H7 (cell line): Measurements from ENCODE around the gene FMO5. TPM values are rescaled to one million over a fixed set of nuclear protein-coding genes. Genes with fewer than 3 reads are reported as not detected.
"Not testable (repeated sequence)": the region's sequence is repeated elsewhere in the genome, so short reads cannot be mapped to it uniquely, and the experiment has no call there.

Source experiments
- DNase-seq: peaks from one replicate; pipeline ENCODE4 v3.0.0; 2012
- H3K27me3 ChIP-seq: 2 replicates; pipeline ENCODE4 v1.6.0; 2011; ENCODE audit warnings: mild to moderate bottlenecking, low read length; ENCODE audit not compliant: control insufficient read depth, insufficient read depth
- H3K36me3 ChIP-seq: replicated peaks from 2 replicates; pipeline ENCODE4 v1.5.1; 2011; ENCODE audit warnings: low read length; ENCODE audit not compliant: control insufficient read depth, insufficient read depth
- H3K4me3 ChIP-seq: 2 replicates; pipeline ENCODE4 v1.5.1; 2011; ENCODE audit warnings: low read depth, mild to moderate bottlenecking, control low read depth, low read length, moderate library complexity; ENCODE audit not compliant: insufficient read depth
- total RNA-seq: library from RNA; depleted of rRNA; stranded (reverse); fragments of >200 nt; shearing (Covaris generic); gene quantifications from 2 replicates; pipeline ENCODE4 v1.2.3, GENCODE V29; 2014; rRNA removed

The FMO5 gene
- total RNA-seq, 1 experiment from 2014 or later: 6.3 TPM

DNA sequence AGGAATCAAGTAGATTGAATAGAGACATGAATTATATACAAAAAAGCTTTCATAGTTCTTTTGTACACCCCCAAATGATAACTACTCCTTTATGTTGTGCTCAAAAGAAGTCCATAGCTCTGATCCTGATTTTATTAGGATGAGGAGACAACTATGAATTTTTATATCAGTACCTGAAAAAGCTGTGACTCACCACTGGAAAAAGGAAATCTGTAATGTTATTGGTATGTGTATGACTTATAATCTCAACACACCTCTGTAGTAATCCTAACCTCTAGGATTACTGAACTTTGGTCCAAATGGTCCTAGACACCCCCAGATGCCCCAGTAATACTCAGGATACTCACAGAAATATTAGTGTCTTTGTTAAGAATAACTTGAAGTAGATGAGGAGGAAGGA, 63.0 kb downstream of the FMO5 start:
- Histone ChIP-seq H3K36me3 (peaks cover 18% of the 10 kb centered on the region), H3K27me3 (no peaks in the 10 kb centered on the region), H3K4me3 (no peak overlapping the region)
- DNase-seq: no peak

GRCh38 chr1:147157116-147157515, 68.0 kb downstream of the FMO5 start:
- H3K36me3 ChIP-seq: peaks cover 17% of the 10 kb centered on the region
- H3K4me3 ChIP-seq, DNase-seq, H3K27me3 ChIP-seq: not testable (repeated sequence)

DNA sequence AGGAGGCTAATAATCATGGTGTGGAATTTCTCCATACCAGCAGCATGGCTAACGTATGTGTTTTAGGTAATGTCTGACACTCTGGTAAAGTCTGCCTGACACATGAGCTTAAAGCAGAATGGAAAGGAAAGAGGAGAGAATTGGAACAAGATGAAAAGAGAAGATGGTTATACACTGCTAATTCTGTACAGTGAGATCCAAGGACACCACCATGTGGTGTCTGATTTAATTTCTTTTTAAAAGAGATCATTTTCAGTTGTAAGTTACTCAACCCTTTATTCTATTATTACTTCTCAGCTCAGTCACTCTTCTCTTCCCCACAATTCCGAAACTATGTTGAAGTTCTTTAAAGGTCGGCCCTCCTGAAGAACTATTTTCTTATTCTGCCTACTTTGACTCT, 68.5 kb downstream of the FMO5 start:
- no peaks in the 10 kb centered on the region for H3K27me3 ChIP-seq
- no peak overlapping the region for H3K4me3 ChIP-seq
- no peak for DNase-seq
- peaks cover 15% of the 10 kb centered on the region for H3K36me3 ChIP-seq

DNA sequence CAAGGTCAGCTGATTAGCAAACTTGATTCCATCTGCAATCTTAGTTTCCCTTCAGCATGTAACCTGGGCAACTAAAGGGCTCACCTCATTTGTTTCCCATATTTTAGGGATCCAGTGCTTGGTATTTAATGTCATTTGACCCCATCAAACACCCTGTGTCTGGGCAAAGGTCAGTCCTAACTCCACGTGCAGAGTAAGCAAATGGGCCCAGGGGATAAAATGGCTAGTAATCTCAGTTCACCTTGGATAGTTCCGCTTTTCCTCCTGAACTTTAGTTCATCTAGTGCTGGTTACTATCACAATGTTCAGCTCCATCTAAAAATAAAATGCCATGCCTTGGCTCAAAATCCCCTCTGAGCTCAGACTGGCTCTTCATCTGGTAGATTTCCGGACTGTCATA, 72.4 kb downstream of the FMO5 start:
- DNase-seq: no peak
- H3K4me3 ChIP-seq: no peak overlapping the region
- H3K27me3 ChIP-seq: no peaks in the 10 kb centered on the region
- peaks cover 5% of the 10 kb centered on the region for H3K36me3 ChIP-seq

DNA sequence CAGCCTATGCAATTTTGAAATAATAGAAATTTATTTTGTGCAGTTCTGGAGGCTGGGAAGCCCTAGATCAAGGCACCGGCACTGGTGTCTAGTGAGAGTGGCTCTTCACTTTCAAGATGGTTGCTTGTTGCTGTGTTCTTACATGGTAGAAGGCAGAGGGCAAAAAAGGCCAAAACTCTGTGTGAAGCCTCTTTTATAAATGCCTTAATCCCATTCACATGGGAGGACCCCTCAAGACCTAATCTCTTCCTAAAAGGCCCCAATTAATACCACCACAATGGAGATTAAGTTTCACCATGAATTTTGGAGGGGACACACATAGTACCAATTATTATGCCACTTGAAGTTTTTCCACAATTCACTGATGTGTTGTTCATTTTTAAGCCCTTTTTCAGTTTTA, 73.9 kb downstream of the FMO5 start:
- no peaks in the 10 kb centered on the region for H3K27me3 ChIP-seq
- H3K36me3 ChIP-seq: peaks cover 1% of the 10 kb centered on the region; the same call in 1 of the 2 replicates
- H3K4me3 ChIP-seq: no peak overlapping the region
- no peak for DNase-seq

DNA sequence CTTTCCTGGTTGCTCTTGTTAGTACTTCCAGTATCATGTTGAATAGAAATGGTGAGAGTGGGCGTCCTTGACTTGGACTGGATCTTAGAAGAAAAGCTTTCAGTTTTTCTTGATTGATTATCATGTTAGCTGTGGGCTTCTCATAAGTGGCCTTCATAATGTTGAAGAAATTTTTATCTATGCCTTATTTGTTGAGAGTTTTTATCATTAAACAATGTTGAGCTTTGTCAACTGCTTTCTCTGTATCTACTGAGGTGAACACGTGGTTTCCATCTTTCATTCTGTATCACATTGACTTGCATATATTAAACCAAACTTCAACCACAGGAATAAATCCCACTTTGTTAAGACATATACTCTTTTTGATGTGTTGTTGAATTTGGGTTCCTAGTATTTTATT, 82.3 kb downstream of the FMO5 start:
- no peak overlapping the region for H3K4me3 ChIP-seq
- H3K27me3 ChIP-seq: no peaks in the 10 kb centered on the region
- DNase-seq: no peak
- H3K36me3 ChIP-seq: no peaks in the 10 kb centered on the region

Other genes starting within 250 kb of the FMO5 start
- gene PRKAB2, start 52.9 kb downstream of the FMO5 start, total RNA-seq: 36.0 and 46.0 TPM in 2 replicates
- gene CHD1L, start 17.3 kb upstream of the FMO5 start, total RNA-seq: 71.7 and 80.0 TPM in 2 replicates